ENCODE data around the gene ILDR2.

- TF ChIP-seq CTCF (IDR thresholded peaks at IDR 0.05), result no peak
- no peak for TF ChIP-seq POLR2A (IDR thresholded peaks at IDR 0.05)
These were observed 2.6 kb upstream of the ILDR2 start for GRCh38 chr1:166977951-166978350.

All from esophagus squamous epithelium (tissue), 4 donors.